ENCODE data around the gene GOLPH3. TPM values are rescaled to one million over a fixed set of nuclear protein-coding genes. Genes with fewer than 3 reads are reported as not detected.

GOLPH3 gene
- total RNA-seq, 2 experiments from 2014 or later, result 67.3 to 71.3 TPM

DNA sequence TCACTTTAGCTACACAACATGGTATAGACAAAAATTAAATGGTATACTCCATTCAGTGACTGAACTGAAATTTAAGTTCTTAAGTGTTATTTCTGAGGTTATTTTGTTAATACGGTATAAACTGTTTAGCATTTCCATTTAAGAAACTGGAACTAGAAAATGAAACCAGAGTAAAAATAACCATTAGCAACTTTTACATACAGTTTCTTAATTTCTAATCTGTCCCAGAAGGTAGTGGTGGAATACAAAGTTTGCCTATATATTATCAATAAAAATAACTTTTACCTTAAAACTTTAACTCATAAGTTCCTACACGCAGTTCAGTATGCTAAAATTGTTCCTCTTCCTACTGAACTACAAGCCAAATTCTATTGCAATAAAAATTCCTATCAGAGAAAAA is 10.3 kb downstream of the GOLPH3 start:
- Mint-ChIP-seq H3K36me3 (ENCODE audit: low read depth) (peaks cover 33% of the 10 kb centered on the region), H3K27ac (no peak overlapping the region), H3K27me3 (no peaks in the 10 kb centered on the region), H3K9me3 (no peaks in the 10 kb centered on the region), H3K4me1 (peaks cover 21% of the 10 kb centered on the region), H3K4me3 (no peak overlapping the region)
- no peak for DNase-seq
- CTCF ChIA-PET, result interaction anchor here (0.7 kb wide), 1 partner anchor 634 kb away, joined by 5 read pairs; no protein-coding TSS in a partner anchor
- POLR2A ChIA-PET, result interaction anchor here (0.6 to 0.7 kb wide), 2 partner anchors 14 to 26 kb away, joined by 4 to 8 read pairs; no protein-coding TSS in a partner anchor

DNA sequence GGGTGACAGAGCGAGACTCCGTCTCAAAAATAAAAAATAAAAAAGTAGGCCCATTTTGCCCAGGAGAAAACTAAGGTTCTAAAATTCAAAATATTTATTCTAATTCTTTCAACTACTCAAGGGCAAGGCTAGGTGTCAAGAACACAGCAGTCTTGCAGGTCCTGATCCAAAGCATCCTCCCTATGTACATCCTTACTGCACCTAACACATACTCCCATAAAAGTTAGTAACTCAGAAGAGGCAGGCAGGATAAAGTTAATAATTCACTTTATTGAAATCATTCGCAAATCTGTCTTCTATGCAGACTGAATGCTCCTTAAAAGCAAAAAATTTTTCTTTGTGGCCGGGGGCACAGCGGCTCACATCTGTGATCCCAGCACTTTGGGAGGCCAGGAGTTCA is 11.1 kb downstream of the GOLPH3 start:
- peaks cover 14% of the 10 kb centered on the region for H3K4me1 Mint-ChIP-seq
- ChIA-PET POLR2A (no interaction called here), CTCF (no interaction called here)
- DNase-seq, result no peak
- H3K4me3 Mint-ChIP-seq, result no peak overlapping the region
- no peaks in the 10 kb centered on the region for H3K27me3 Mint-ChIP-seq
- no peaks in the 10 kb centered on the region for H3K9me3 Mint-ChIP-seq
- H3K36me3 Mint-ChIP-seq (ENCODE audit: low read depth), result peaks cover 26% of the 10 kb centered on the region
- H3K27ac Mint-ChIP-seq, result no peak overlapping the region

DNA sequence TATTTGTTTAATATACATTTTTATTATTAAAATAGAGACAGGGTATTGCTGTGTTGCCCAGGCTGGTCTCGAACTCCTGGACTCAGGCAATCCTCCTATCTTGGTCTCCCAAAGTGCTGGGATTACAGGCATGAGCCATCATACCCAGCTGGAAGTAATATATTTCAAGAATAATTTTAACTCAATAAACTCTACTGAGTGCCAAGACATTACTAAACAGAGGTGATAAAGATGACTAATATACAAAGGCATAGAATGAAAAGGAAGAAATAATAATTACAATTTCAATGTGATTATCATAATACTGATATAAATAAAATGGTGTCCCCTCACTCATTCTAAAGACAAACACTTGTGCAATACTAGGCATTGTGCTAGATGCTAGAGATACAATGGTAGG is 13.9 kb downstream of the GOLPH3 start:
- Mint-ChIP-seq H3K27me3 (no peaks in the 10 kb centered on the region), H3K9me3 (no peaks in the 10 kb centered on the region), H3K27ac (no peak overlapping the region), H3K4me1 (peaks cover 11% of the 10 kb centered on the region), H3K4me3 (no peak overlapping the region), H3K36me3 (ENCODE audit: low read depth) (peaks cover 23% of the 10 kb centered on the region)
- ChIA-PET CTCF (no interaction called here), POLR2A (no interaction called here)
- no peak for DNase-seq

DNA sequence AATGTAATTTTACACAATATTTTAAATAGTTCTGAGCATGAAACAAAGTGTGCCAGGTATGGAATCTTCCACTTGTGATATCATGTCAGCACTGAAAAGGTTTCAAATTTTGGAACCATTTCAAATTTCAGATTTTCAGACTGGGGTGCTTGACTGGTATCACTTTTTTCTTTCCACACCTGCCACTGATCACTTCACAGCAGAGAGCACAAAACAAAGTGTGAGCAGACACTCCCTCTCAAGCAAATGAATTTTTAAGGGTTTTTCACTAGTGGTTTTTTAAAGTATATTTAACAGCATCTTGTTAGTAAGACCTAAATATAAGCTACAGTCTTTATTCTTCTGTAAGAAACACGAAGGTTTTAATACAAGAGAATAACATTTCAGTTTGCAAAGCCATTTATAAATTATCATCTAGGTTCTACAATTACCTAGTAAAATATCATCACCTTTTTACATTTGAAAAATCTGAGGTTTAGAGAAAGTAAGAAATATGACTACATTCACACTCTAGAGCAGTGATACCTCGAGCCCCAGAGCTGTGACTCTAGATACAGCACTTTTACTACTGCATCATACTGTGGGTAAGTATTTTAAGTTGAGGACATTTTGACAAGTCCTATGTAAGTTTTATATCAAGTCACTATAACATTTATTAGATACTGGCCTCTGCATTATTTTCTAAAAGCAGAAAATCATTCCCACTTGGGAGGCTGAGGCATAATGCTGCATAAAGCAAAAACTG is 14.6 kb downstream of the GOLPH3 start:
- DNase-seq, result no peak
- Mint-ChIP-seq H3K36me3 (ENCODE audit: low read depth) (peaks cover 24% of the 10 kb centered on the region), H3K27me3 (no peaks in the 10 kb centered on the region), H3K9me3 (no peaks in the 10 kb centered on the region), H3K4me3 (no peak overlapping the region), H3K27ac (no peak overlapping the region), H3K4me1 (peaks cover 14% of the 10 kb centered on the region)
- ChIA-PET POLR2A (no interaction called here), CTCF (no interaction called here)

DNA sequence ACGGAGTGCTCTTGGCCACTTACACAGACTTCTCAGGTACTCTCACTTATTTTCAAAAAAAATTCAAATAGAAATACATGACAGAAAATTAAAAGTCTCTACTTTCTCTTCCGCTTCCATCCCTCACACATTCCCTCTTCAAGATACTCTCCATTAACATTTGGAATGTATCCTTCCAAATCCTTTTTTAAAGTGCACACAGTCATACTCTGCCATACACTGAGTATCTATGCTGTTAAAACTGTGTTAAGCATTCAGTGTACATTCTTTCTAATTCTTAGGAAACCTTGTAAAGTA is 15.5 kb downstream of the GOLPH3 start:
- ChIA-PET CTCF (no interaction called here), POLR2A (no interaction called here)
- peaks cover 13% of the 10 kb centered on the region for H3K4me1 Mint-ChIP-seq
- no peaks in the 10 kb centered on the region for H3K9me3 Mint-ChIP-seq
- no peak overlapping the region for H3K27ac Mint-ChIP-seq
- H3K27me3 Mint-ChIP-seq, result no peaks in the 10 kb centered on the region
- H3K4me3 Mint-ChIP-seq, result no peak overlapping the region
- peaks cover 23% of the 10 kb centered on the region for H3K36me3 Mint-ChIP-seq (ENCODE audit: low read depth)
- DNase-seq, result no peak

DNA sequence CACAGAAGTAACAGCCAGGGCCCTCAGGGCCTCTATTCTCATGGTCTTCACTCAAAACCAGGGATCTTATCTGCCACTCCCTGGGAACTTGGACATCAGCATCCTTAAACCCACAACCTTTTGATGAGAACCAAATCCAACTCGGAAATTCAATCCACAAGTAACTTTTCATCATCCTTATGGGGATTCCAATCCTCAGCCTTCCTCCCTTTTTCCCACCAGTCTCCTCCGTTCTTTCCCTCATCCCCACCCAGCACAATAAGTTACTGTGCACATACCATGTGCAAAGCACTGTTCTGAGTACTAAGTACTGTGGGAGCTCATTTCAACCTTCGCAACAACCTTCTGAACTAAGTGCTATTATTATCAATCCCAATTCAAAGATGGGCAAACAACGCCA is 17.0 kb downstream of the GOLPH3 start:
- CTCF ChIA-PET, result no interaction called here

DNA sequence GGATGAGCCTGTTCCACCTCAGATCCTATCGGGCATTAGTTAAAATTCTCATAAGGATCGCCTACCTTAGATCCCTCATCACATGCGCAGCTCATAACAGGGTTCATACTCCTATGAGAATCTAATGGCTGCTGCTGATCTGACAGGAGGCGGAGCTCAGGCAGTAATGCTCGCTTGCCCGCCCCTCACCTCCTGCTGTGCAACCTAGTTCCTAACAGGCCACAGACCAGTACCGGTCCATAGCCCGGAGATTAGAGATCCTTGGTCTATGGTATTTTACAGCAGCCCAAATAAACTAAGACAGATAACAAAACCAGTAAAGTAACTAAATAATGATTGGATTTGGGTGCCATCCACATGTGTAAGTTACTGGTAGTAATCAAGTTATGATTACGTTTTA is 17.5 kb downstream of the GOLPH3 start:
- Mint-ChIP-seq H3K27me3 (no peaks in the 10 kb centered on the region), H3K9me3 (no peaks in the 10 kb centered on the region), H3K36me3 (ENCODE audit: low read depth) (peaks cover 34% of the 10 kb centered on the region), H3K27ac (no peak overlapping the region), H3K4me1 (peaks cover 19% of the 10 kb centered on the region), H3K4me3 (no peak overlapping the region)
- POLR2A ChIA-PET, result no interaction called here
- no peak for DNase-seq
- CTCF ChIA-PET, result no interaction called here

More for the DNA sequence above, 17.0 kb downstream of the GOLPH3 start:
- POLR2A ChIA-PET, result no interaction called here
- H3K27ac Mint-ChIP-seq, result no peak overlapping the region
- H3K36me3 Mint-ChIP-seq (ENCODE audit: low read depth), result peaks cover 32% of the 10 kb centered on the region
- no peak overlapping the region for H3K4me3 Mint-ChIP-seq
- DNase-seq, result no peak
- no peaks in the 10 kb centered on the region for H3K27me3 Mint-ChIP-seq
- no peaks in the 10 kb centered on the region for H3K9me3 Mint-ChIP-seq
- H3K4me1 Mint-ChIP-seq, result peaks cover 16% of the 10 kb centered on the region

DNA sequence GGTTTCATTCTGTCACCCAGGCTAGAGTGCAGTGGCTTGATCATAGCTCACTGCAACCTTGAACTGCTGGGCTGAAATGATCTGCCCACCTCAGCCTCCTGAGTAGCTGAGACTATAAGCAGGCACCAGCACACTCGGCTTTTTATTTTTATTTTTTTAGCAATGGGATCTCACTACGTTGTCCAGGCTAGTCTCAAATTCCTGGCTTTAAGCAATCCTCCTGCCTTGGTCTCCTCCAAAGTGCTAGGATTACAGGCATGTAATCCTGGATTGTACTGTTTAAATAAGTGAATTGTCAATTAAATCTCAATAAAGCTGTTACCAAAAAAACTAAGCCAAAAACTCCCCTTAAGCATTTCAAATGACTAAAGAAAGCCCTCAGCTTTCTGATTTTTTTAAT is 18.9 kb downstream of the GOLPH3 start:
- ChIA-PET POLR2A (no interaction called here), CTCF (interaction anchor here (0.9 to 1.2 kb wide), 2 partner anchors 19 to 40 kb away, joined by 3 read pairs; partner anchors contain the start of gene GOLPH3)
- Mint-ChIP-seq H3K4me1 (peaks cover 22% of the 10 kb centered on the region), H3K4me3 (no peak overlapping the region), H3K27me3 (no peaks in the 10 kb centered on the region), H3K36me3 (ENCODE audit: low read depth) (peaks cover 30% of the 10 kb centered on the region), H3K9me3 (no peaks in the 10 kb centered on the region), H3K27ac (no peak overlapping the region)
- no peak for DNase-seq

DNA sequence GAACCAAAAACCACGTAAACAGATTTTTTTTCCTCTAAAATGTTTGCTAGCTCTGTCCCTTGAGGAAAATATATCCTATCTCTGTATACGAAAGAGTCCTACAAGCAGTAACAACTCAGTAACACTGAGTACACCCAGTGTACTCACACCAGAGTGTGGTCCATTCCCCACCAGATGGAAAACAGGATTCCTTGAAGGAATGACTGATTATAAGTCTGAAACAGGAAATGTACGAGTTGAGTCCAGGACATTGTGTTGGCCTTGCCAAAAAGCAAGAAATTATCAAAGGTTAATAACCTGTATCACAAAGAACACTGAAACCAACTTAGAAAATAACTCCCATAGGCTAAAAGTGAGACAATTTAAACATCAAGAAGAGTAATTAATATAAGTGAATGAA is 20.4 kb downstream of the GOLPH3 start:
- Mint-ChIP-seq H3K27me3 (no peaks in the 10 kb centered on the region), H3K9me3 (no peaks in the 10 kb centered on the region), H3K36me3 (ENCODE audit: low read depth) (peaks cover 38% of the 10 kb centered on the region), H3K4me1 (peaks cover 25% of the 10 kb centered on the region), H3K27ac (no peak overlapping the region), H3K4me3 (no peak overlapping the region)
- DNase-seq, result no peak
- ChIA-PET POLR2A (no interaction called here), CTCF (interaction anchor here (1.3 kb wide), 1 partner anchor 13 kb away, joined by 5 read pairs; no protein-coding TSS in a partner anchor)

DNA sequence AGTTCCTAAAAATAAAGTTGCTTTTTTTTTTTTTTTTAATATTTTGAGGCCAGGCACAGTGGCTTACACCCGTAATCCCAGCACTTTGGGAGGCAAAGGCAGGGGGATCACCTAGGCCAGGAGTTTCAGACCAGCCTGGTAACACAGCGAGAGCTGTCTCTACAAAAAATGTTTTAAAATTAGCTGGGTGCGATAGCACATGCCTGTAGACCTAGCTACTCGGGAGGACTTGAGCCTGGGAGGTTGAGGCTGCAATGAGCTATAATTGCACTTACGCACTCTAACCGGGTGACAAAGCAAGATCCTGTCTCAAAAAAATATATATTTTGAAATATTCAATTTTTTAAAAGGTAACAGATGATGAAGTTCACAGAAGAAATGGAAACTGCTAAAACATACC is 22.9 kb downstream of the GOLPH3 start:
- Mint-ChIP-seq H3K36me3 (ENCODE audit: low read depth) (peaks cover 45% of the 10 kb centered on the region), H3K27ac (no peak overlapping the region), H3K27me3 (no peaks in the 10 kb centered on the region), H3K9me3 (no peaks in the 10 kb centered on the region), H3K4me1 (peaks cover 28% of the 10 kb centered on the region), H3K4me3 (no peak overlapping the region)
- CTCF ChIA-PET, result interaction anchor here (0.6 to 1.2 kb wide), 5 partner anchors 14 to 137 kb away, joined by 3 to 5 read pairs (median 3); no protein-coding TSS in a partner anchor
- DNase-seq, result no peak
- POLR2A ChIA-PET, result no interaction called here

DNA sequence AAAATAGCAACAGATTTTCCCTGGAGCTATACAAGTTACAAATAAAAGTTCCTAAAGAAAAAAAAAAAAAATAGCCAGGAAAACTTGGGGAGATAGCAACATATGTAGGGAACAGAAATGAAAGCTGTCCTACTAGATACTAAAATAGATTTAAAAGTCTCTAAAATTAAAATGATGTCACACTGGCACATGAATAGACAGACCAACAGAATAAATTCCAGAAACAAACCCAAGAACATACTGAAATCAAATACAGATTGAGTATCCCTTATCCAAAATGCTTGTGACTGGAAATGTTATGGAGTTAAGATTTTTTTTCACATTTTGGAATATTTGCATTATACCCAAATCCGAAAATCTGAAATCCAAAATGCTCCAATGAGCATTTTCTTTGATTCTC is 23.8 kb downstream of the GOLPH3 start:
- Mint-ChIP-seq H3K36me3 (ENCODE audit: low read depth) (peaks cover 44% of the 10 kb centered on the region), H3K9me3 (no peaks in the 10 kb centered on the region), H3K27me3 (no peaks in the 10 kb centered on the region), H3K4me3 (no peak overlapping the region), H3K4me1 (peaks cover 28% of the 10 kb centered on the region), H3K27ac (no peak overlapping the region)
- ChIA-PET CTCF (no interaction called here), POLR2A (no interaction called here)
- DNase-seq, result no peak

DNA sequence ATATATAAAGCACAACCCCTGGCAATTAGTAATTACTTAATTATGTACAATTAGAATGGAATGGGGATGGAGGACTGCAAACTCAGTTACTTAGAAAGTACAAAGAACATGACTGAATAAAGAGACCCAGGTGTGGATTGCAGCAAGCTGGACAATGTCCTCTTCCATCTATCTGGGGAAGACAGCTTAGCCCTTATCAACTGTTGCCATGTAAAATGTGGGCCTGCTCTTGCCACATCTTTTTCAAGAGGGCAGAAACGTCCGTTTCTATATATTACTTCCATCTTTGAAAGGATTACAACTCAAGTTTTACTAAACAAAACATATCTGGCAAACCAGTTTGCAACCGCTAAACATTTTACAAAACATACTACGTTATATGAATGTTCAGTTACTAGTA is 26.2 kb downstream of the GOLPH3 start:
- Mint-ChIP-seq H3K27me3 (no peaks in the 10 kb centered on the region), H3K9me3 (no peaks in the 10 kb centered on the region), H3K4me1 (peaks cover 17% of the 10 kb centered on the region), H3K4me3 (no peak overlapping the region), H3K36me3 (ENCODE audit: low read depth) (peaks cover 42% of the 10 kb centered on the region), H3K27ac (no peak overlapping the region)
- POLR2A ChIA-PET, result no interaction called here
- DNase-seq, result no peak
- CTCF ChIA-PET, result no interaction called here

DNA sequence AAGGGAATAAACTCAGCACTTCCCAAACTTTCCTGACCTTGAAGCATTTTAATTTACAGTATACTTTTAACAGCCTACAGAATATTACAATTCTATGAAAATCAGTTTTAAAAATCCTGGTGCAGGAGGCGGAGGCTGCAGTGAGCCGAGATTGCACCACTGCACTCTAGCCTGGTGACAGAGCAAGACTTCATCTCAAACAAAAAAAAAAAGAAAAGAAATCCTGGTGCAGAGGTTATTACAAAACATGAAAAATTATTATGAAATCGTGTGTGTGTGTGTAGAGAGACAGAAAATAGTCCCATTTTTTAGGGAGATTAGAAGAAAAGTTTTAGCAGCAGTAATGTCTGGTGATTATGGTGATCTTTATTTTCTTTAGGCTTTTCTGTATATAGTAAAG is 26.9 kb downstream of the GOLPH3 start:
- POLR2A ChIA-PET, result no interaction called here

DNA sequence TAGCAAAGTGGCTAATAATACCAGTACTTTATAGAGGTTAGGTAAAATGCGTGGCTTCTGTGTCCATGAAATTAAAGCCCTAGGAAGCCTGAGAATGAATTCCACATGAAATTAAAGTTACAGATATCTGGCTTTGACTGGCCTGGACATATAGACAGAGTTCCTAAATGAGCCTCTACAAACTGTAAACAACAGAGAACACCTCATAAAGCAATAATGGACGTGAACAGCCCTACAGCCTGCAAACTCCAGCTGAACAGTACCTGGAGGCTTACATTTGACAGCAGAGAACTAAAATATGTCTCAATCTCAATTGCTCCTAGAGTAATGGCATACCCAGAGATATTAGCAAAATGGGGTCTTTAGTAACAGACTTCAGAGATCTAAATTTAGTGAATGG is 28.7 kb downstream of the GOLPH3 start:
- H3K27ac Mint-ChIP-seq, result no peak overlapping the region

More for the DNA sequence above, 26.9 kb downstream of the GOLPH3 start:
- Mint-ChIP-seq H3K27me3 (no peaks in the 10 kb centered on the region), H3K4me3 (no peak overlapping the region), H3K36me3 (ENCODE audit: low read depth) (peaks cover 38% of the 10 kb centered on the region), H3K4me1 (peaks cover 17% of the 10 kb centered on the region), H3K27ac (no peak overlapping the region), H3K9me3 (no peaks in the 10 kb centered on the region)
- no peak for DNase-seq
- CTCF ChIA-PET, result no interaction called here

More for the DNA sequence above, 28.7 kb downstream of the GOLPH3 start:
- no peak overlapping the region for H3K4me3 Mint-ChIP-seq
- DNase-seq, result no peak
- peaks cover 10% of the 10 kb centered on the region for H3K4me1 Mint-ChIP-seq
- H3K27me3 Mint-ChIP-seq, result no peaks in the 10 kb centered on the region
- H3K36me3 Mint-ChIP-seq (ENCODE audit: low read depth), result peaks cover 39% of the 10 kb centered on the region
- ChIA-PET CTCF (interaction anchor here (1.0 kb wide), 1 partner anchor 10 kb away, joined by 3 read pairs; no protein-coding TSS in a partner anchor), POLR2A (no interaction called here)
- no peaks in the 10 kb centered on the region for H3K9me3 Mint-ChIP-seq

Measured in activated CD4-positive, alpha-beta T cell treated with anti-CD3 and anti-CD28 coated beads, Interleukin-2, amount 10 ng/mL, durations not matched to agents 7 days and 5 days (primary cell).